ENCODE results near the gene IQCC.

IQCC gene

GRCh38 chr1:32220746-32221580 is 15.5 kb downstream of the IQCC start:
- no peak for DNase-seq (ENCODE audit: low spot score)
- no peak for TF ChIP-seq CTCF (conservative IDR thresholded peaks at IDR 0.05; ENCODE audit: low read depth)
- ChIA-PET CTCF (interaction anchor here (0.5 to 0.7 kb wide), 3 partner anchors 67 to 725 kb away, joined by 3 to 4 read pairs (median 4); no protein-coding TSS in a partner anchor), POLR2A (ENCODE audit: low non-redundant PET) (no interaction called here)
- peak overlapping the region; percentile 79 for H3K27ac ChIP-seq

GRCh38 chr1:32221581-32221979 is 16.1 kb downstream of the IQCC start:
- no peak for TF ChIP-seq CTCF (conservative IDR thresholded peaks at IDR 0.05; ENCODE audit: low read depth)
- no peak for DNase-seq (ENCODE audit: low spot score)
- ChIA-PET CTCF (interaction anchor here (0.5 kb wide), 1 partner anchor 66 kb away, joined by 4 read pairs; no protein-coding TSS in a partner anchor), POLR2A (ENCODE audit: low non-redundant PET) (no interaction called here)
- peak overlapping the region; percentile 79 for H3K27ac ChIP-seq

GRCh38 chr1:32221980-32222755 is 16.7 kb downstream of the IQCC start, which contains the start of the genes EIF3I and TMEM234:
TSS of gene EIF3I (plus strand) at chr1:32222407. CDS start at chr1:32222442, 35 bp downstream.
TSS of gene TMEM234 (minus strand) at chr1:32222353. CDS start at chr1:32222322, 31 bp downstream.
- peak; percentile 93 for DNase-seq (ENCODE audit: low spot score)
- ChIA-PET POLR2A (ENCODE audit: low non-redundant PET) (interaction anchor here (0.6 kb wide), 1 partner anchor 13 kb away, joined by 3 read pairs; no protein-coding TSS in a partner anchor), CTCF (interaction anchor here (0.6 kb wide), 1 partner anchor 13 kb away, joined by 3 read pairs; no protein-coding TSS in a partner anchor)
- H3K27ac ChIP-seq = peak within 1 kb of the TSS; percentile 79
- TF ChIP-seq CTCF (conservative IDR thresholded peaks at IDR 0.05; ENCODE audit: low read depth) = no peak

GRCh38 chr1:32223683-32224082 is 18.2 kb downstream of the IQCC start:
- ChIA-PET CTCF (no interaction called here), POLR2A (ENCODE audit: low non-redundant PET) (interaction anchor here (0.6 to 0.9 kb wide), 2 partner anchors 9 to 68 kb away, joined by 3 to 7 read pairs; partner anchors contain the start of gene HDAC1)
- DNase-seq (ENCODE audit: low spot score) = no peak
- TF ChIP-seq CTCF (conservative IDR thresholded peaks at IDR 0.05; ENCODE audit: low read depth) = no peak
- peak overlapping the region; percentile 79; the same call in 1 of the 2 replicates for H3K27ac ChIP-seq

- POLR2A ChIA-PET (ENCODE audit: low non-redundant PET) = interaction anchor here (0.6 kb wide), 1 partner anchor 67 kb away, joined by 7 read pairs; the partner anchor contains the start of gene HDAC1
- no peak for DNase-seq (ENCODE audit: low spot score)
- no peak overlapping the region for H3K27ac ChIP-seq
- CTCF ChIA-PET = no interaction called here
- no peak for TF ChIP-seq CTCF (conservative IDR thresholded peaks at IDR 0.05; ENCODE audit: low read depth)
These were observed 18.8 kb downstream of the IQCC start for GRCh38 chr1:32224285-32224684.

- ChIA-PET CTCF (interaction anchor here (0.6 kb wide), 1 partner anchor 119 kb away, joined by 3 read pairs; no protein-coding TSS in a partner anchor), POLR2A (ENCODE audit: low non-redundant PET) (no interaction called here)
- DNase-seq (ENCODE audit: low spot score) = no peak
- no peak overlapping the region for H3K27ac ChIP-seq
- no peak for TF ChIP-seq CTCF (conservative IDR thresholded peaks at IDR 0.05; ENCODE audit: low read depth)
These were observed 23.3 kb downstream of the IQCC start for GRCh38 chr1:32228771-32229170.
